CD14-positive monocyte (primary cell): Measurements from ENCODE around the gene SAMSN1. TPM values are rescaled to one million over a fixed set of nuclear protein-coding genes. Genes with fewer than 3 reads are reported as not detected.

Experiments
- DNase-seq, 3 donors: peaks; one replicate each; pipeline ENCODE4 v3.0.0-alpha.2; 2011 to 2022
- H2AFZ ChIP-seq: 2 replicates; pipeline ENCODE4 v1.6.0; 2012; ENCODE audit warnings: mild to moderate bottlenecking, low read depth, low read length, inconsistent platforms; ENCODE audit not compliant: insufficient read depth, poor library complexity, severe bottlenecking
- H3K27ac ChIP-seq, 2 donors: 1 replicate in 1 of 2; 2 replicates in 1 of 2; pipeline ENCODE4 v1.5.1; 2012 to 2013; ENCODE audit warnings: low read length in 2 of 2, control low read depth in 1 of 2, inconsistent platforms in 1 of 2, low read depth in 1 of 2, mild to moderate bottlenecking in 1 of 2
- H3K27me3 ChIP-seq, 2 donors: one replicate each; pipeline versions ENCODE4 v1.6.0 to v1.6.1; 2011 to 2013; ENCODE audit warnings: low read length in 2 of 2; ENCODE audit not compliant: control insufficient read depth in 2 of 2, insufficient read depth in 2 of 2
- H3K36me3 ChIP-seq, 2 donors: replicated peaks in 1 of 2; 1 replicate in 1 of 2; 2 replicates in 1 of 2; pipeline versions ENCODE4 v1.5.1 to v1.6.1; 2012 to 2013; ENCODE audit warnings: low read length in 2 of 2, control low read depth in 1 of 2, inconsistent platforms in 1 of 2, mild to moderate bottlenecking in 1 of 2; ENCODE audit not compliant: insufficient read depth in 2 of 2, control insufficient read depth in 1 of 2
- H3K4me1 ChIP-seq, 2 donors: 1 replicate in 1 of 2; 2 replicates in 1 of 2; pipeline versions ENCODE4 v1.5.1 to v1.6.1; 2012 to 2013; ENCODE audit warnings: low read length in 2 of 2, control low read depth in 1 of 2, inconsistent platforms in 1 of 2, mild to moderate bottlenecking in 1 of 2, moderate library complexity in 1 of 2; ENCODE audit not compliant: insufficient read depth in 2 of 2, control insufficient read depth in 1 of 2
- H3K4me2 ChIP-seq: replicated peaks from 2 replicates; pipeline ENCODE3; 2012; ENCODE audit warnings: low read length, moderate library complexity, mild to moderate bottlenecking; ENCODE audit not compliant: poor library complexity, severe bottlenecking; ENCODE audit errors: extremely low read depth
- H3K4me3 ChIP-seq, 3 experiments: fragments of 200-600 bp in 1 of 3; sonication (generic) in 1 of 3; replicated peaks in 1 of 3; 1 replicate in 2 of 3; 2 replicates in 1 of 3; pipeline ENCODE4 v1.5.1; 2011 to 2013; ENCODE audit warnings: low read length in 3 of 3, mild to moderate bottlenecking in 3 of 3, control low read depth in 2 of 3, low read depth in 2 of 3, inconsistent platforms in 1 of 3, moderate library complexity in 1 of 3
- H3K79me2 ChIP-seq: 2 replicates; pipeline ENCODE4 v1.6.0; 2012; ENCODE audit warnings: mild to moderate bottlenecking, control low read depth, inconsistent platforms, low read length, moderate library complexity; ENCODE audit not compliant: insufficient read depth
- H3K9ac ChIP-seq: 2 replicates; pipeline ENCODE4 v1.6.0; 2017; ENCODE audit warnings: low read length, mild to moderate bottlenecking; ENCODE audit not compliant: insufficient read depth, poor library complexity, severe bottlenecking
- H3K9me3 ChIP-seq, 2 donors: replicated peaks in 1 of 2; 1 replicate in 1 of 2; 2 replicates in 1 of 2; pipeline versions ENCODE4 v1.5.1 to v1.6.1; 2012 to 2013; ENCODE audit warnings: low read length in 2 of 2, control low read depth in 1 of 2; ENCODE audit not compliant: control insufficient read depth in 1 of 2, insufficient read depth in 1 of 2
- H4K20me1 ChIP-seq: 2 replicates; pipeline ENCODE4 v1.6.0; 2012; ENCODE audit warnings: mild to moderate bottlenecking, low read length, control low read depth, moderate library complexity; ENCODE audit not compliant: insufficient read depth
- H3K27ac Mint-ChIP-seq, 7 donors: one replicate each; pipeline ENCODE4 v1.8.0; 2020; ENCODE audit warnings: mild to moderate bottlenecking in 7 of 7, mixed read lengths in 7 of 7, moderate library complexity in 6 of 7, inconsistent platforms in 2 of 7
- H3K27me3 Mint-ChIP-seq, 3 donors: one replicate each; pipeline ENCODE4 v1.8.0; 2021 to 2022; ENCODE audit warnings: low read depth in 3 of 3, mild to moderate bottlenecking in 3 of 3, mixed read lengths in 3 of 3, moderate library complexity in 3 of 3, inconsistent platforms in 1 of 3
- H3K36me3 Mint-ChIP-seq, 2 donors: one replicate each; pipeline ENCODE4 v1.8.0; 2020; ENCODE audit warnings: mixed read lengths in 2 of 2, inconsistent platforms in 1 of 2, mild to moderate bottlenecking in 1 of 2
- H3K4me1 Mint-ChIP-seq: one replicate; pipeline ENCODE4 v1.8.0; 2020; ENCODE audit warnings: mild to moderate bottlenecking, mixed read lengths
- H3K4me3 Mint-ChIP-seq, 2 donors: one replicate each; pipeline ENCODE4 v1.8.0; 2020; ENCODE audit warnings: mild to moderate bottlenecking in 2 of 2, mixed read lengths in 2 of 2, moderate library complexity in 1 of 2
- H3K9me3 Mint-ChIP-seq, 7 donors: one replicate each; pipeline ENCODE4 v1.8.0; 2020 to 2022; ENCODE audit warnings: mixed read lengths in 7 of 7, mild to moderate bottlenecking in 6 of 7, moderate library complexity in 6 of 7, inconsistent platforms in 2 of 7
- CTCF ChIP-seq: fragments of 200-600 bp; IDR thresholded peaks from one replicate; pipeline ENCODE4 v1.8.0; 2022; ENCODE audit warnings: antibody characterized with exemption, mild to moderate bottlenecking
- intact Hi-C, 2 donors: fragments of 100-400 bp; cut with micrococcal nuclease; formaldehyde crosslinking; loops; one replicate each; pipeline versions ENCODE4 v1.15.0 to v1.15.1; 2023
- polyA plus RNA-seq, 3 donors: library from polyadenylated mRNA; depleted of rRNA in 1 of 3; unstranded in 2 of 3; stranded (reverse) in 1 of 3; fragments of 300-500 nt in 2 of 3; fragments of >200 nt in 1 of 3; fragmentation: Illumina TruSeq in 2 of 3; gene quantifications; 1 replicate in 2 of 3; 2 replicates in 1 of 3; pipeline ENCODE4 v1.2.3, GENCODE V29; 2012 to 2021

Gene SAMSN1
- polyA plus RNA-seq, 3 donors, result 20.9 to 38.6 (median 31.0) TPM

GRCh38 chr21:14560139-14560538, 14.0 kb upstream of the SAMSN1 start:
- peaks cover 7 to 16% (median 10%) of the 10 kb centered on the region in 7 donors for H3K9me3 Mint-ChIP-seq
- H3K4me3 Mint-ChIP-seq, result no peak overlapping the region
- Histone ChIP-seq H3K79me2 (no peaks in the 10 kb centered on the region), H3K36me3 (no peaks in the 10 kb centered on the region), H3K4me2 (no peak overlapping the region), H4K20me1 (no peaks in the 10 kb centered on the region), H2AFZ (no peak overlapping the region), H3K9ac (no peak overlapping the region), H3K4me3 (no peak overlapping the region), H3K27me3 (no peaks in the 10 kb centered on the region), H3K9me3 (peaks cover 4 to 10% of the 10 kb centered on the region in 2 donors), H3K4me1 (peaks cover 16 to 20% of the 10 kb centered on the region in 2 donors), H3K27ac (no peak overlapping the region)
- no peak for DNase-seq
- peaks cover 0 to 4% (median 0%) of the 10 kb centered on the region in 3 donors for H3K27me3 Mint-ChIP-seq
- peaks cover 29% of the 10 kb centered on the region for H3K4me1 Mint-ChIP-seq
- no peak overlapping the region for H3K27ac Mint-ChIP-seq
- peaks cover 1 to 7% of the 10 kb centered on the region in 2 donors for H3K36me3 Mint-ChIP-seq
- intact Hi-C loops, result no loop called here
- TF ChIP-seq CTCF, result no peak

- Mint-ChIP-seq H3K36me3 (peaks cover 1 to 7% of the 10 kb centered on the region in 2 donors), H3K9me3 (peaks cover 7 to 14% (median 10%) of the 10 kb centered on the region in 7 donors), H3K27me3 (peaks cover 0 to 4% (median 0%) of the 10 kb centered on the region in 3 donors), H3K27ac (peak overlapping the region in 1 of 7 donors; percentile 61), H3K4me3 (no peak overlapping the region), H3K4me1 (peaks cover 33% of the 10 kb centered on the region)
- Histone ChIP-seq H3K9ac (no peak overlapping the region), H3K27ac (no peak overlapping the region), H3K4me1 (peaks cover 16 to 20% of the 10 kb centered on the region in 2 donors), H3K9me3 (peaks cover 4 to 10% of the 10 kb centered on the region in 2 donors), H2AFZ (no peak overlapping the region), H3K4me3 (no peak overlapping the region), H3K36me3 (no peaks in the 10 kb centered on the region), H4K20me1 (no peaks in the 10 kb centered on the region), H3K27me3 (no peaks in the 10 kb centered on the region), H3K4me2 (no peak overlapping the region), H3K79me2 (no peaks in the 10 kb centered on the region)
- peak in 2 of 3 donors; percentile 25 to 42 for DNase-seq
- intact Hi-C loops, result no loop called here
- no peak for TF ChIP-seq CTCF
Observed at GRCh38 chr21:14559102-14559501, 13.0 kb upstream of the SAMSN1 start.
